HG02938 (cell line): ENCODE data around the gene RBM38.
A peak's percentile ranks its signal among the peaks of the same experiment; 100 is the strongest.

Experiments
- ATAC-seq: cut with Tn5 transposase; IDR thresholded peaks from one replicate; pipeline ENCODE4 v1.9.1; 2021; ENCODE audit warnings: mild to moderate bottlenecking, moderate library complexity; ENCODE audit not compliant: unreplicated experiment

The RBM38 gene

DNA sequence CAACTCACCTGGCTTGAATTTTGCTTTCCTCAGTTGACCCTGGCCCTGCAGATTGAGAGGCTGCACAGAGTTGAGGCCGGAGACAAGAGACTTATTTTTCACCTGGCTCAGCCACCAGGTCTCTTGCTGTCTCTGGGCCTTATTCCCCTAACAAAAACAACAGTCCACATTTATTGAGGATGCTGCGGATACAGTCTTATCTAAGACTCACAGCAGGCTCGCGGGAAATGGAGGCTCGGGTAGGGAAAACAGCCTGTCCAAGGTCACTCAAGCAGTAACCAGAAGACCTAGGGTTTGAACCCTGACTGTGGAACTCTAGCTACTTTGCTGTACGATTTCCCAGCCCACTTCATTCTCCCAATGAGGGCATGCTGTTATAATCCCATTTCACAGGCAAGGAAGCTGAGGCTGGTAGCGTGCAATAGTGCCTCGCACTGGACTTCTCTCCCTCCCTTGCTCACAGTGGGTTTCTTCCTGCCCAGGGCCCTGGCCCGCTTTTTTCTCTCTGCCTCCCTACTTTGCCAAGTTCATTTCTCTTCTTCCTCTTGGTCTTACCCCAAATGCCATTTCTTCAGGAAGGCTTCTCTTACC, 57.7 kb downstream of the RBM38 start:
- ATAC-seq, result no peak

DNA sequence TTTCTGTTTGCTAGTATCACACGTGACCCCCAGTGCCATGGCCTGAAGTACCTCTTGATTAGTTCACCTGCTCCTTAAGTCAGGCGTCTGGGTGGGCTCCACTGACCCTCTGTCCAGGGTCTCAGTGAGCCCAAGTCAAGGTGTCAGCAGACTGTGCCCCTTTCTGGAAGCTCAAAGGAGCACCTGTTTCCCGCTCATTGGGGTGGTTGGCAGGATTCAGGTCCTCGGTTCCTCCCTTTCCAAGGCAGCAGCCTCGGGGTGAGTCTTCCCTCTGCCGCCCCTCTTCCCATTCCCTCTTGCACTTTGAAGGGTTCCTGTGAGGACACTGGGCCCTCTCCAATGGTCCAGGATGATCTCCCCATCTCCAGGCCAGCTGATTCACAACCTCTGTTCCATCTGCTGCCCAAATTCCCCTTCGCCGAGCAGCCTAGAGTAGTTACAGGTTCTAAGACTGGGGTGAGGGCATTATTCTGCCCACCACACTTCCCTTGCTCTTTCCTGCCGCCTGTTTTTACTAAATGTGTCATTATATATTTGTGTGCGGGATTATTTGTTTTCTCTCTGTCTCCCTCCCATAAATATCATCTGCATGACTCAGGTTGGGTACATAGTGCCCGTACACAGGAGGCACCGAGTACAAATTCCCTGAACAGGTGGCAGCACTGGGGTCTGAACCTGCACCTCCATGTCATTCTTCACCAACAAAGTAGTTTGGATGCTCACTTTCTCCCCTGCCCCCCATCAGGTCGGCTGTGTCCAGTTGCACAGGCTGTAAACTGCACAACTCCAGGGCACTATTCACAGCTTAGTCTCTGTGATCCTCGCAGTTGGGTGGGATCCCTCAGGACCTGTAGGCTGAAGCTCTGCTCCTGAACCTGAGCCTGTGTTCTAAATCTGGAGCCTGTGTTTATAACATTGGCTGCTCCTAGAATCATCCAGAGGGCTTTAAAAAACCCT, 58.5 kb downstream of the RBM38 start:
- no peak for ATAC-seq

DNA sequence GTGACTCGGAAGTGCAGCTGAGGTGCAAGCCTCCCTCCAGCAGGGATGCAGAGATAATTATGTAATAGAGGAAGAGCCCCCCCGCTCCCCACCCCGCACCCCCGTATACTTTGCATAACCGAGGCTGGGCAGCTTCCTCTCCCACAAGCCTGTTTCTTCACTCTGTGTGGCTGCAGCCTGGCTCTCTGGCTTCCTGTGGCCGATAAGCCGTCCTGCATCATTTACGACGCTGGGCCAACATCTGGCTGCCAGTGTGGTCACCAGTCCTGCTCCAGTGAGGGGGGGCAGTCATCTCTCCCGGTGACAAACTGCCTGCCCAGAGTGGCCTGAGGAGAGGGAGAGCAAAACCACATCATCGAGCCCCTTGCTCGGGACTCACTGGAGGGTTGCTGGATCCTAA, 59.2 kb downstream of the RBM38 start:
- ATAC-seq, result peak; percentile 69

DNA sequence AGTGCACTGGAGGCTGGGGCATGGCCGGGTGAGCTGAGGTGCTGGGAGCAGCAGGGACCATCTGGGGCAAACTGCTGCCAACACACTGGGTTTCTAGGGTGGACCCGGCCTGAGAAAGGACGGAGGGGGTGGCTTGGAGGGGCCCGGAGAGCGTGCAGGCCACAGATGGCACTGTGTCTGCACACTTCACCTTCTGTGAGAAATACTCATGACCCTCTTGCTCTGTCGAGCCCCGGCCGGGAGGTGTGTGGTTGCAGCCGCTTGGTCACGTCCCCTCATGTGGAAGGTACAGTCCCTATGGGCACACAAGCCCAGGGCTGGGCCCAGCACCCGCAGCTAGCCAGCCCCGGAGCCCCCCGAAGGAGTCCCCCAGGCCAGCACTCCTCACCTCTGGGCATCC, 59.7 kb downstream of the RBM38 start:
- no peak for ATAC-seq

DNA sequence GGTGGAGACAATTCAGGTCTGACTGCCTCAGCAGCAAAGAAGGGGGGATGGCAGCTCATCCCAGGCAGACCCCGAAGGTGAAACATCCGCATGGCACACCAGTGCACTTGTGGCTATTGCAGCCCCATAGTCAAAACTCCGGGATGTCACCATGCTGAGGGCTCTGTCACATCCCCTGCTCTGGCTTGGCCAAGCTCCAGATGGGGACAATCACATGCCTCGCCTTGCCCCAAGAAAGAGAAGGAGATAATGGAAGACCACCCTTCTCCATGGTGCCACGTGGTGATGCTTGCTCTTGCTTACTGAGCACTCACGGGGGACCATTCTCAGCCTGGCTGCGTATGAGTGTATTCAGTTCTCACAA, 60.2 kb downstream of the RBM38 start:
- ATAC-seq, result no peak

- ATAC-seq, result no peak
Observed at GRCh38 chr20:57451795-57452661, 60.8 kb downstream of the RBM38 start.

- ATAC-seq, result no peak
Observed at GRCh38 chr20:57455386-57455785, 64.2 kb downstream of the RBM38 start.

DNA sequence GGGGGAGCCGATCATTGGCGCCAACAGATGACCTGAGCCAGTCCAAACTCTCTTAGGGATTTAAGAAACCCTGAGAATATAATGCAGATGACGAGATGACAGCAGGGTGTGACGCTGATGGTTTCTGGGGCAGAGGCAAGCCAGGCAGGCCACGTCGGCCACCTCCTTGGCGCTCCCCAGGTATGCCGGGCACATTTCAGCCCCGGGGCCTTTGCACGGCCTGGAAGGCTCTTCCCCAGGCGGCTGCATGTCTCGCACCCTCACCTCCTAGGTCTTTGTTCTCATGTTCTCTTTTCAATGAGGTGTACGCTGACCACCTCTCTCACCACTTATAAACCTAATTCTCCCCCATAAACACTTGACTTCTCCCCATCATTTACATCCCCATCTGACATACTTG, 64.9 kb downstream of the RBM38 start:
- no peak for ATAC-seq

DNA sequence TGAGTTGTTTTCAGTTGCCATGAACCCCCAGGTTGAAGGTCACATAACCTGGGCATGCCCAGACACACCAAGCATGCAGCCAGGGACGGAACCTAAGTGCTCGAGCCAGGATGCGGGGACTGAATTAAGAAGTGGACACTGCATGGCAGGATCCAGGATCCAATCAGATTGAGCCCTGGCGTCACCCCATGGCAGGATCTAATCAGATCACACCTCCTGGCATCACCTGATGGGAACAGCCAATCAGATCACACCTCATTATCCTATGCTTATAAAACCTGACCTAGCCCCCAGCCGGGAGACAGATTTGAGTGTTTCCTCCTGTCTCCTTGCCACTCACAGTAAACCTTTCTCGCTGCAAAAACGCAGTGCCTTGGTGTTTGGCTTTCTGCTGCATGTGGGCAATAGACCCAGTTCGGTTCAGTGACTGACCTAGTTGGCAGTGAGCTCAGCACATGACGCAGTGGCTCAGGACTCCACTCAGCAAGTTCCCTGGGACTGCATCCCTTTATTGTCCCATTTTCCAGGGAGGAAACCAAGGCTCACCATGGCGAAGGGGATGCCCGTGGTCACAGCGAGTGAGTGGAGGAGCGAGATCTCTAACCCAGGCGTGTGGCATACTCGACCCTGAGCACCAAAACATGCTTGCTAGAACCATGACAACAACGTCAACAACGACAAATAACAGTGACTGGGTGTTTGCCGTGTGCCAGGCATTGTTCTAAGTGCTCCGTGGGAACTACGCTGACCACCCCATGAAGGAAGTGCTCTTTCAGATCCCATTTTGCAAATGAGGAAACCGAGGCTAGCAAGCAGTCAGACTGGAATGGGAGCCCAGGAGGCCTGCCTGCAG, 66.3 kb downstream of the RBM38 start:
- ATAC-seq, result no peak

DNA sequence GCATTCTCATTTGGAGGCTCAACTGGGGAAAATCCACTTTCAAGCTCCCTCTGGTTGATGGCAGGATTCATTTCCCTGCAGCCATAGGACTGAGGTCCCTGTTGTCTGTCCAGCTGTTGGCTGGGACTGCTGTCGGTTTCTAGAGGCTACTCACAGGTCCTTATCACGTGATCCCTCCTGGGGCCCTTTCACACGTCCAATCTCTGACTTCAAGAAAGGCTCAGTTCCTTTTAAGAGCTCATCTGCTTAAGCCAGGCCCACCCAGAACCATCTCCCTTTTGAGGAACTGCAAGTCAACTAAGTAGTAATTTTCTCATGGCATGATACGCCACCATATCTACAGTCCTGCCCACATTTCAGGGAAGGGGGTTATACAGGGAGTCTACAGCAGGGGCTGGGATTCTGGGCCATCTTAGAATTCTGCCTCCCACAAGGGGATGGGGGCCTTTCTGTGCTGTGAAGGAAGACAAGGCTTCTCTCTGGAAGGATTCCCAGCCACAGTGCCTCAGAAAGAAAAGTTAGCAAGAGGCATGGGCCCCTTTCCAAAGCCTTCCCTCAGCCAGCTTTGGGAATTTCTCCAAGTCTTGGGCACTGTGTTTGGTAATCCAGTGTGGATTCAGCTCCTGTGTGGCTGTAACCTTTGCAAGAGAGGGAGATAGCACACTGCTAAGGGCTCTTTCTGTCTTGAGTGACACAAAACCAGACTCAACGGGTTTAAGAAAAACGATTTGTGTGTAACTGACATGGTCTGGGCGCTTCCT, 67.4 kb downstream of the RBM38 start:
- ATAC-seq, result no peak
